Right hindlimb (tissue), 1 donor: ENCODE results near the gene OAF.
"Not testable (repeated sequence)": the region's sequence is repeated elsewhere in the genome, so short reads cannot be mapped to it uniquely, and the experiment has no call there.

Source experiments
- DNase-seq: peaks from one replicate; pipeline ENCODE4 v3.0.0-alpha.2; 2018

Gene OAF

GRCh38 chr11:120273956-120274355 is 63.1 kb downstream of the OAF start:
- DNase-seq, result not testable (repeated sequence)

DNA sequence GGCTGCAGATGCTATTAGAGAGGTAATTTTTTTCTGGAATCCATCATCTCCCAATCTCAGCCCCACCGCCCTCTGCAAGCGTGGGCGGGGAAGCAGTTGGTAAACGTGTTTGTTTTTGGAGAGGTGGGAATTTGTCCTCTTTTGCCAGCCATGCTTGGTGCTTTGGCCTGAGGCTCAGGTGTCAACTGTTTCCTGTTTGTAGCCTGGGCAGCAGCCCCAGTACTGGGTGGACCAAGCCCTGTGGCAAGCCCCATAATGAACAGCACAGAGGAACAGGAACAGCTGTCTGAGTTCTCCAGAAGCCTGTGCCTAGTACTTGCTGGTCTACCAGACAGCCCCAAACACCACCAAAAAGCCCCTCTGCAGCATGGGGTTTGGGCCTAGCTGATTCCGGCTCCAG is 68.7 kb downstream of the OAF start:
- no peak for DNase-seq
